NT2/D1 (cell line): ENCODE data around the gene NR3C2.
"Not testable (repeated sequence)": the region's sequence is repeated elsewhere in the genome, so short reads cannot be mapped to it uniquely, and the experiment has no call there.

ENCODE experiments used
- SUZ12 ChIP-seq: IDR thresholded peaks from 2 replicates; pipeline ENCODE4 v1.6.1; 2011; ENCODE audit not compliant: insufficient read length, insufficient read depth; ENCODE audit errors: extremely low read depth
- YY1 ChIP-seq: IDR thresholded peaks from 2 replicates; pipeline ENCODE4 v1.6.1; 2011; ENCODE audit not compliant: insufficient read length, insufficient read depth
- ZNF274 ChIP-seq: IDR thresholded peaks from 2 replicates; pipeline ENCODE4 v1.6.1; 2011; ENCODE audit warnings: mild to moderate bottlenecking, low read depth, low read length

GRCh38 chr4:148123161-148123560 is 319.1 kb downstream of the NR3C2 start:
- TF ChIP-seq YY1, ZNF274, SUZ12: not testable (repeated sequence)
